ENCODE measurements around the gene ADAT3. TPM values are rescaled to one million over a fixed set of nuclear protein-coding genes. Genes with fewer than 3 reads are reported as not detected.
A peak's percentile ranks its signal among the peaks of the same experiment; 100 is the strongest.

The ADAT3 gene
- total RNA-seq, 1 donor from 2014 or later: 2.4 TPM

GRCh38 chr19:1947651-1948209, 42.5 kb downstream of the ADAT3 start:
- Mint-ChIP-seq H3K4me3 (no peak overlapping the region), H3K9me3 (no peaks in the 10 kb centered on the region), H3K27me3 (ENCODE audit: insufficient read depth, low read depth) (peaks cover 7% of the 10 kb centered on the region), H3K4me1 (peaks cover 15% of the 10 kb centered on the region), H3K36me3 (peaks cover 31% of the 10 kb centered on the region), H3K27ac (no peak overlapping the region)
- DNase-seq (ENCODE audit: low spot score): no peak
- Histone ChIP-seq H4K20me1 (ENCODE audit: low read depth) (peaks cover 90% of the 10 kb centered on the region), H3K36me3 (no peaks in the 10 kb centered on the region), H3K27ac (no peak overlapping the region), H2AFZ (replicated peaks) (no peak overlapping the region), H3K79me2 (ENCODE audit: low read depth) (peaks cover 100% of the 10 kb centered on the region), H3K9ac (no peak overlapping the region), H3K4me3 (no peak overlapping the region), H3K4me1 (peaks cover 11% of the 10 kb centered on the region), H3K9me3 (ENCODE audit: low read depth) (no peaks in the 10 kb centered on the region), H3F3A (ENCODE audit: low read depth) (peaks cover 8% of the 10 kb centered on the region), H3K4me2 (no peak overlapping the region), H3K27me3 (no peaks in the 10 kb centered on the region)
- TF ChIP-seq EZH2 (IDR thresholded peaks at IDR 0.05) (no peak), EZH2phosphoT487 (IDR thresholded peaks at IDR 0.05) (no peak), CTCF (IDR thresholded peaks at IDR 0.05) (no peak)

- Histone ChIP-seq H3K9ac (no peak overlapping the region), H3K36me3 (no peaks in the 10 kb centered on the region), H3K4me1 (no peaks in the 10 kb centered on the region), H3K79me2 (ENCODE audit: low read depth) (peaks cover 100% of the 10 kb centered on the region), H3K27ac (no peak overlapping the region), H4K20me1 (ENCODE audit: low read depth) (peaks cover 90% of the 10 kb centered on the region), H3K4me2 (no peak overlapping the region), H3K27me3 (no peaks in the 10 kb centered on the region), H2AFZ (replicated peaks) (no peak overlapping the region), H3K9me3 (ENCODE audit: low read depth) (no peaks in the 10 kb centered on the region), H3K4me3 (no peak overlapping the region), H3F3A (ENCODE audit: low read depth) (peaks cover 6% of the 10 kb centered on the region)
- H3K27ac Mint-ChIP-seq: no peak overlapping the region
- H3K27me3 Mint-ChIP-seq (ENCODE audit: insufficient read depth, low read depth): peaks cover 7% of the 10 kb centered on the region
- H3K4me1 Mint-ChIP-seq: peaks cover 4% of the 10 kb centered on the region
- H3K9me3 Mint-ChIP-seq: no peaks in the 10 kb centered on the region
- H3K36me3 Mint-ChIP-seq: peaks cover 26% of the 10 kb centered on the region
- DNase-seq (ENCODE audit: low spot score): no peak
- peak overlapping the region; percentile 33 for H3K4me3 Mint-ChIP-seq
- TF ChIP-seq EZH2 (IDR thresholded peaks at IDR 0.05) (no peak), EZH2phosphoT487 (IDR thresholded peaks at IDR 0.05) (no peak), CTCF (IDR thresholded peaks at IDR 0.05) (no peak)
Observed at GRCh38 chr19:1949304-1950101, 44.3 kb downstream of the ADAT3 start.

- Histone ChIP-seq H3K4me3 (no peak overlapping the region), H3K36me3 (no peaks in the 10 kb centered on the region), H3K4me2 (no peak overlapping the region), H3F3A (ENCODE audit: low read depth) (peaks cover 6% of the 10 kb centered on the region), H4K20me1 (ENCODE audit: low read depth) (peaks cover 90% of the 10 kb centered on the region), H3K9me3 (ENCODE audit: low read depth) (no peaks in the 10 kb centered on the region), H3K27ac (no peak overlapping the region), H3K79me2 (ENCODE audit: low read depth) (peaks cover 100% of the 10 kb centered on the region), H2AFZ (replicated peaks) (no peak overlapping the region), H3K27me3 (no peaks in the 10 kb centered on the region), H3K9ac (no peak overlapping the region), H3K4me1 (no peaks in the 10 kb centered on the region)
- Mint-ChIP-seq H3K4me3 (no peak overlapping the region), H3K27ac (no peak overlapping the region), H3K4me1 (peaks cover 6% of the 10 kb centered on the region), H3K36me3 (peaks cover 26% of the 10 kb centered on the region), H3K9me3 (no peaks in the 10 kb centered on the region), H3K27me3 (ENCODE audit: insufficient read depth, low read depth) (peaks cover 7% of the 10 kb centered on the region)
- DNase-seq (ENCODE audit: low spot score): no peak
- TF ChIP-seq CTCF (IDR thresholded peaks at IDR 0.05): no peak
- TF ChIP-seq EZH2phosphoT487 (IDR thresholded peaks at IDR 0.05): no peak
- TF ChIP-seq EZH2 (IDR thresholded peaks at IDR 0.05): no peak
Observed at GRCh38 chr19:1950640-1951039, 45.4 kb downstream of the ADAT3 start.
